ENCODE results near the gene TMEM208.
A peak's percentile ranks its signal among the peaks of the same experiment; 100 is the strongest.

TMEM208 gene

GRCh38 chr16:67199011-67199807 lies 27.7 kb upstream of the TMEM208 start, which contains the start of gene ELMO3:
Gene ELMO3, plus strand, starts transcription at chr16:67199131. Its CDS starts 196 bp downstream, at chr16:67199327.
- peak; percentile 50; the same call in 1 of the 2 replicates for TF ChIP-seq ZFX (IDR thresholded peaks at IDR 0.05)
- TF ChIP-seq CTCF (conservative IDR thresholded peaks at IDR 0.05), result peak; percentile 88
- H3K27ac ChIP-seq, result peak within 1 kb of the TSS; percentile 84

DNA sequence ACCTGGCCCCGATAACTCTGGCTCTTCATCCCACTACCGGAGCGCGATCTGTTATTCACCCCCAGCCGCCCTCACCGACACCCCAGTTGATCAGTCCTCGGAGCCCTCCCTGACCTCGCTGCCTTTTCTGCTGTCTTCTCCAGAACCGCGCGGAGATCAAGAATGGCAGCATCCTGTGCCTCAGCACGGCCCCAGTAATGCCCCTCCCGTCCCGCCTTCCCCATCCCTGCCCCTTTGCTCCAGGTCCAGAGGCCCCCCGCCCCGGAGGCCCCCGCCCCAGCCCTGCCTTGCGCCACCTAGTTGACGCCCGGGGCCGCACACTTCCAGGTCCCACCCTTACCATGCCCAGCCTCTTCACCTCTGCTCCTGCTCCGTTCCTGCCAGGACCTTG lies 27.1 kb upstream of the TMEM208 start:
- peak overlapping the region; percentile 84 for H3K27ac ChIP-seq
- TF ChIP-seq ZFX (IDR thresholded peaks at IDR 0.05), result no peak
- TF ChIP-seq CTCF (conservative IDR thresholded peaks at IDR 0.05), result peak; percentile 83

DNA sequence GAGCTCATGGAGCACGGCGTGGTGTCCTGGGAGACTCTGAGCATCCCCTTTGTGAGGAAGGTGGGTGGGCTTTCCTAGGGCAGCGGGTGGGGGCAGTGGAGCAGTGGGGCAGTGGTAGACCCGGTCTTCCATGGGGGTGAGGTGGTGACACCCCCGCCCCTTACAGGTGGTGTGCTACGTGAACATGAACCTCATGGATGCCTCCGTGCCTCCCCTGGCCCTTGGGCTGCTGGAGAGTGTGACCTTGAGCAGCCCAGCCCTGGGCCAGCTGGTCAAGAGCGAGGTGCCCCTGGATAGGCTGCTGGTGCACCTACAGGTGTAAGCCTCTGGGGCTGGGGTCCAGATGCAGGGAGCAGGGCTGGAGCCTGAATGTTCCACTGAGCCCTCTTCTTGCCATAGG lies 26.4 kb upstream of the TMEM208 start:
- TF ChIP-seq ZFX (IDR thresholded peaks at IDR 0.05) (no peak), CTCF (conservative IDR thresholded peaks at IDR 0.05) (no peak)
- peak overlapping the region; percentile 84; the same call in 1 of the 2 replicates for H3K27ac ChIP-seq

GRCh38 chr16:67201411-67202345 lies 25.3 kb upstream of the TMEM208 start:
- TF ChIP-seq CTCF (conservative IDR thresholded peaks at IDR 0.05) (no peak), ZFX (IDR thresholded peaks at IDR 0.05) (no peak)
- no peak overlapping the region for H3K27ac ChIP-seq

DNA sequence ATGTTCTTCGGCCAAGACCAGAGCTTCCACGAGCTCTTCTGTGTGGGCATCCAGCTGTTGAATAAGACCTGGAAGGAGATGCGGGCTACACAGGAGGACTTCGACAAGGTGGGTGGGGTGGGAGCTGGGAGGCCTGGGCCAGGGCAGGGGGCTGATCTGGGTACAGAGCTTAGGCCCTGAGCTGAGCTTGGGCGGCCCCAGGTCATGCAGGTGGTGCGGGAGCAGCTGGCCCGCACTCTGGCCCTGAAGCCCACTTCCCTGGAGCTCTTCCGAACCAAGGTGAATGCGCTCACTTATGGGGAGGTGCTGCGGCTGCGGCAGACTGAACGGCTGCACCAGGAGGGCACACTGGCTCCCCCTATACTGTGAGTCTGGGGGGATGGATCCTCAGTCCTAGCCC lies 24.5 kb upstream of the TMEM208 start:
- TF ChIP-seq CTCF (conservative IDR thresholded peaks at IDR 0.05) (no peak), ZFX (IDR thresholded peaks at IDR 0.05) (no peak)
- no peak overlapping the region for H3K27ac ChIP-seq

- TF ChIP-seq ZFX (IDR thresholded peaks at IDR 0.05), result no peak
- no peak for TF ChIP-seq CTCF (conservative IDR thresholded peaks at IDR 0.05)
- no peak overlapping the region for H3K27ac ChIP-seq
Measured at GRCh38 chr16:67202956-67203493, 23.9 kb upstream of the TMEM208 start.
